Prostate gland (tissue), 2 donors: Measurements from ENCODE around the gene PRKD1. TPM values are rescaled to one million over a fixed set of nuclear protein-coding genes. Genes with fewer than 3 reads are reported as not detected.
"Not testable (repeated sequence)": the region's sequence is repeated elsewhere in the genome, so short reads cannot be mapped to it uniquely, and the experiment has no call there.

Source experiments
- DNase-seq: peaks from one replicate; pipeline ENCODE4 v3.0.0-alpha.2; 2019; ENCODE audit warnings: low spot score
- H3K27ac ChIP-seq, 2 donors: fragments of 200-600 bp; sonication (generic); 2 replicates each; pipeline ENCODE4 v1.5.1; 2017 to 2019
- H3K27me3 ChIP-seq: fragments of 200-600 bp; sonication (generic); replicated peaks from 2 replicates; pipeline ENCODE4 v1.5.1; 2019; ENCODE audit not compliant: insufficient read depth
- H3K36me3 ChIP-seq, 2 donors: fragments of 200-600 bp; sonication (generic); 1 replicate in 1 of 2; 2 replicates in 1 of 2; pipeline versions ENCODE4 v1.5.1 to v1.8.1; 2017 to 2019
- H3K4me1 ChIP-seq: fragments of 200-600 bp; sonication (generic); replicated peaks from 2 replicates; pipeline ENCODE4 v1.5.1; 2019
- H3K4me3 ChIP-seq, 2 donors: fragments of 200-600 bp; sonication (generic); 2 replicates each; pipeline ENCODE4 v1.5.1; 2017 to 2019
- H3K9me3 ChIP-seq: fragments of 200-600 bp; sonication (generic); 2 replicates; pipeline ENCODE4 v1.5.1; 2017
- CTCF ChIP-seq, 4 experiments: fragments of 200-600 bp in 2 of 4; fragments of 450-650 bp in 2 of 4; sonication (generic) in 2 of 4; IDR thresholded peaks; 1 replicate in 3 of 4; 2 replicates in 1 of 4; pipeline ENCODE4 v1.5.1; 2016 to 2019; ENCODE audit warnings: antibody characterized with exemption in 4 of 4, mild to moderate bottlenecking in 2 of 4, moderate library complexity in 2 of 4
- POLR2A ChIP-seq: fragments of 450-650 bp; IDR thresholded peaks from one replicate; pipeline ENCODE4 v1.6.1; 2016; ENCODE audit warnings: antibody characterized with exemption, mild to moderate bottlenecking
- POLR2AphosphoS5 ChIP-seq: sonication (generic); formaldehyde crosslinking; IDR thresholded peaks from one replicate; pipeline ENCODE4 v1.6.1; 2017; ENCODE audit warnings: antibody characterized with exemption
- WGBS: methylation state at CpG from one replicate; pipeline ENCODE4 v1.1.5; 2018; 5-methylcytosine and 5-hydroxymethylcytosine counted together
- intact Hi-C: fragments of 100-400 bp; cut with DNase I; formaldehyde crosslinking; loops from one replicate; pipeline ENCODE4 v1.14.2; 2022
- total RNA-seq, 2 donors: library from RNA; depleted of rRNA; stranded (reverse); fragments of >200 nt; gene quantifications; one replicate each; pipeline ENCODE4 v1.1.0, GENCODE V29; 2016

Gene PRKD1
- total RNA-seq, 2 donors from 2014 or later = 45.0 to 82.0 TPM

DNA sequence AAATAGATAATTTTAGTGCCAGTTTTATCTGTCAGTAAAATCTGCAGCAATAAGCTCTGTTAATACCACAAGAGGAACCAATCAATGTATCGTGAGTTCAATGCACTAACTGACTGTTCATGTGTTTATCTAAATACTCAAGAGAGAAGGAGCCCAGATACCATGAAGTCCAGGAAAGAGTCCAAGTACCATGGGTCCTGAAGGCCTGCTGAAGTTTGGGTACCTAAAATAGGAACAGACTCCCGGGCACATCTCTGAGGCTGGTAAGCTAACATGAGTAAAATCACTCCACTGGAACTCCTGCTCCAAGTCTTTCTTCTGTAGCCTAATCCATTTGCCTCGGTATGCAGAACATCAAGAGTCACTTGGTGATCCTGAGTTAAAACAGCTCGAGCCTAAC, 71.1 kb downstream of the PRKD1 start:
- no peaks in the 10 kb centered on the region for H3K9me3 ChIP-seq
- H3K27me3 ChIP-seq = no peaks in the 10 kb centered on the region
- H3K27ac ChIP-seq = no peak overlapping the region
- intact Hi-C loops = no loop called here
- H3K4me3 ChIP-seq = no peak overlapping the region
- WGBS = 75% methylated on average over 4 of the region's 4 CpGs
- TF ChIP-seq POLR2A (no peak), CTCF (IDR thresholded peaks at IDR 0.05) (no peak), POLR2AphosphoS5 (no peak)
- H3K4me1 ChIP-seq = no peaks in the 10 kb centered on the region
- no peak for DNase-seq
- no peaks in the 10 kb centered on the region for H3K36me3 ChIP-seq

DNA sequence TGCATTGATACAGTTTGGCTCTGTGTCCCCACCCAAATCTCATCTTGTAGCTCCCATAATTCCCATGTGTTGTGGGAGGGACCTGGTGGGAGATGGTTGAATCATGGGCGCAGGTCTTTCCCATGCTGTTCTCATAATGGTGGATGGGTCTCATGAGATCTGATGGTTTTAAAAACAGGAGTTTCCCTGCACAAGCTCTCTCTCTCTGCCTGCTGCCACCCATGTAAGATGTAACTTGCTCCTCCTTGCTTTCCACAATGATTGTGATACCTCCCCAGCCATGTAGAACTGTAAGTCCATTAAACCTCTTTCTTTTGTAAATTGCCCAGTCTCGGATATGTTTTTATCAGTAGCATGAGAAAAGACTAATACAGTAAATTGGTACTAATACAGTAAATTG, 74.0 kb downstream of the PRKD1 start:
- H3K9me3 ChIP-seq = not testable (repeated sequence)

GRCh38 chr14:29853272-29853671, 74.4 kb downstream of the PRKD1 start:
- DNase-seq = no peak
- H3K4me3 ChIP-seq = no peak overlapping the region
- no peaks in the 10 kb centered on the region for H3K27me3 ChIP-seq
- TF ChIP-seq POLR2A (no peak), CTCF (IDR thresholded peaks at IDR 0.05) (no peak), POLR2AphosphoS5 (no peak)
- no peaks in the 10 kb centered on the region for H3K9me3 ChIP-seq
- no peaks in the 10 kb centered on the region for H3K36me3 ChIP-seq
- 60% methylated on average over 2 of the region's 2 CpGs for WGBS
- no peak overlapping the region for H3K27ac ChIP-seq
- H3K4me1 ChIP-seq = no peaks in the 10 kb centered on the region
- intact Hi-C loops = no loop called here

More for the DNA sequence above, 74.0 kb downstream of the PRKD1 start:
- H3K36me3 ChIP-seq, intact Hi-C loops, H3K27me3 ChIP-seq, H3K4me1 ChIP-seq, DNase-seq, H3K4me3 ChIP-seq, H3K27ac ChIP-seq: not testable (repeated sequence)
- 96% methylated on average over 2 of the region's 2 CpGs for WGBS

DNA sequence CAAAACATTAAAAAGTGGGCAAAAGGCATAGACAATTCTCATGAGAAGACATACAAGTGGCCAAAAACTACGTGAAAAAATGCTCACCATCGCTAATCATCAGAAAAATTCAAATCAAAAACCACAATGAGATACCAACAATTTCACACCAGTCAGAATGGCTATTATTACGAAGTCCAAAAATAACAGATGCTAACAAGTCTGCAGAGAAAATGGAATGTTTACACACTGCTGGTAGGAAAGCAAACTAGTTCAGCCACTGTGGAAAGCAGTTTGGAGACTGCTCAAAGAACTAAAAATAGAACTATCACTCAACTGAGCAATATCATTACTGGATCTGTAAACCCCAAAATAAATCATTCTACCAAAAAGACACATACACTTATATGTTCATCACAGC, 76.2 kb downstream of the PRKD1 start:
- intact Hi-C loops = no loop called here
- H3K9me3 ChIP-seq = no peaks in the 10 kb centered on the region
- no peaks in the 10 kb centered on the region for H3K4me1 ChIP-seq
- peak overlapping the region in 1 of 2 donors; percentile 20 for H3K27ac ChIP-seq
- WGBS = 69% methylated on average over 3 of the region's 3 CpGs
- no peak overlapping the region for H3K4me3 ChIP-seq
- no peak for DNase-seq
- H3K27me3 ChIP-seq = no peaks in the 10 kb centered on the region
- H3K36me3 ChIP-seq = no peaks in the 10 kb centered on the region
- TF ChIP-seq POLR2AphosphoS5 (peak; percentile 53), POLR2A (no peak)

- H3K36me3 ChIP-seq = no peaks in the 10 kb centered on the region
- H3K4me1 ChIP-seq = no peaks in the 10 kb centered on the region
- no peaks in the 10 kb centered on the region for H3K9me3 ChIP-seq
- TF ChIP-seq POLR2A (no peak), CTCF (IDR thresholded peaks at IDR 0.05) (no peak), POLR2AphosphoS5 (no peak)
- no peak overlapping the region for H3K27ac ChIP-seq
- intact Hi-C loops = no loop called here
- DNase-seq = no peak
- no peaks in the 10 kb centered on the region for H3K27me3 ChIP-seq
- H3K4me3 ChIP-seq = no peak overlapping the region
Observed at GRCh38 chr14:29847056-29847380, 80.6 kb downstream of the PRKD1 start.

DNA sequence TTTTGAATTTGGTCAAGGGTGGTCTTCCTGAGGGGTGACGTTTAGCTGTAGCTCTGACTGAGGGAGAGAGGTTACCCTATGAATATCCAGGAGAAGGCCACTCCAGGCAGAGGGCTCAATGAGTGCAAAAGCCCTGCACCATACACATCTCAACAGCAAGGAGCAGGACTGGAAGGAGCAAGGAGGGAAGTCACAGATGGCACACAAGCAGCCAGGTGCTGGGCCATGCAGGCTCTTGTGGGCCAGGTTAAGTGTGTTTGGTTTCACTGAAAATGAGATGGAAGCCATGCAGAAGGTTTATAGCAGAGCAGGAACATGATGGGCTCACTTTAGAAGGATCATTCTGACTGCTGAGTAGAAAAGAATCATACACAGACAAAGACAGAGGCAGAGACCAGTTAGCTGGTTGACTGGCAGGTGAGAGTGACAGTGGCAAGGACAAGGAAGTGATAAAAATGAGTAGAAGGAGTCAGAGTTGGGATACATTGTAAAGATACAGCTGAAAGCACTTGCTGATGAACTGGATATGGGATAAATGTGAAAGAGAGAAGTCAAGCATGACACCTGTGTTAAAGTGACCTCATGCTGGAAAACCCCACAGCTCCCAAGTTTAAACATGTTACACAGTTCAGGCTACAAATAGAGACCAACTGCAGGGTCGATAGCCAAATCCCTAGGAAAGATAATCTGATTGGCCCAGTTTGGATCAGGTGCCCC, 81.2 kb downstream of the PRKD1 start:
- no peak for TF ChIP-seq CTCF (IDR thresholded peaks at IDR 0.05)
- TF ChIP-seq POLR2A = no peak
- TF ChIP-seq POLR2AphosphoS5 = no peak
- intact Hi-C loops = no loop called here
- H3K4me3 ChIP-seq = no peak overlapping the region
- no peak for DNase-seq
- no peaks in the 10 kb centered on the region for H3K9me3 ChIP-seq
- no peaks in the 10 kb centered on the region for H3K36me3 ChIP-seq
- 40% methylated on average over 2 of the region's 2 CpGs for WGBS
- H3K4me1 ChIP-seq = no peaks in the 10 kb centered on the region
- H3K27me3 ChIP-seq = no peaks in the 10 kb centered on the region
- H3K27ac ChIP-seq = no peak overlapping the region
